HepG2 (cell line): Measurements from ENCODE around the gene FARSB. TPM values are rescaled to one million over a fixed set of nuclear protein-coding genes. Genes with fewer than 3 reads are reported as not detected.

Experiments
- CREM ChIP-seq, 2 experiments: sonication (generic) in 1 of 2; formaldehyde crosslinking in 1 of 2; IDR thresholded peaks; 2 replicates each; pipeline versions ENCODE4 v1.4.0 to v1.6.1; 2016 to 2020; ENCODE audit warnings: antibody characterized with exemption in 1 of 2, mild to moderate bottlenecking in 1 of 2, missing genetic modification reagents in 1 of 2
- IRX3 ChIP-seq: sonication (generic); formaldehyde crosslinking; IDR thresholded peaks from 2 replicates; pipeline ENCODE4 v1.8.1; 2023; ENCODE audit warnings: mild to moderate bottlenecking, low read depth, missing genetic modification reagents, borderline replicate concordance
- ISL2 ChIP-seq: sonication (generic); formaldehyde crosslinking; IDR thresholded peaks from 2 replicates; pipeline ENCODE4 v1.5.0; 2020; ENCODE audit warnings: missing genetic modification reagents
- PHF5A ChIP-seq: IDR thresholded peaks from one replicate; pipeline ENCODE4 v1.6.1; 2018; ENCODE audit warnings: low read depth, missing genetic modification reagents; ENCODE audit not compliant: unreplicated experiment
- RAD21 ChIP-seq: fragments of 450-650 bp; formaldehyde crosslinking; IDR thresholded peaks from 2 replicates; pipeline ENCODE4 v1.5.0; 2020; ENCODE audit warnings: mild to moderate bottlenecking
- RCOR2 ChIP-seq: IDR thresholded peaks from 2 replicates; pipeline ENCODE4 v1.6.1; 2016; ENCODE audit warnings: missing biosample characterization, missing genetic modification reagents
- TOPORS ChIP-seq: sonication (generic); formaldehyde crosslinking; IDR thresholded peaks from 2 replicates; pipeline ENCODE4 v1.8.0; 2023; ENCODE audit warnings: mild to moderate bottlenecking, missing genetic modification reagents
- ZMYM2 ChIP-seq: sonication (generic); formaldehyde crosslinking; IDR thresholded peaks from 2 replicates; pipeline ENCODE4 v1.8.0; 2022; ENCODE audit warnings: mild to moderate bottlenecking, missing genetic modification reagents
- ZNF124 ChIP-seq: sonication (generic); formaldehyde crosslinking; IDR thresholded peaks from 2 replicates; pipeline ENCODE4 v1.4.0; 2020; ENCODE audit warnings: missing genetic modification reagents
- ZNF432 ChIP-seq: sonication (generic); formaldehyde crosslinking; IDR thresholded peaks from 2 replicates; pipeline ENCODE4 v1.5.0; 2020; ENCODE audit warnings: missing genetic modification reagents, mild to moderate bottlenecking, borderline replicate concordance
- ZNF792 ChIP-seq: IDR thresholded peaks from 2 replicates; pipeline ENCODE4 v1.6.1; 2016
- ZNF879 ChIP-seq: sonication (generic); formaldehyde crosslinking; IDR thresholded peaks from 2 replicates; pipeline ENCODE4 v1.8.1; 2023; ENCODE audit warnings: missing genetic modification reagents
- ZSCAN31 ChIP-seq: sonication (generic); formaldehyde crosslinking; IDR thresholded peaks from 2 replicates; pipeline ENCODE4 v1.5.0; 2020; ENCODE audit warnings: low read depth, mild to moderate bottlenecking, missing genetic modification reagents
- polyA plus RNA-seq, 8 experiments: library from polyadenylated mRNA; depleted of rRNA in 3 of 8; stranded (reverse) in 7 of 8; unstranded in 1 of 8; fragments of >200 nt; fragmentation: Illumina TruSeq in 4 of 8; extraction: Trizol in 4 of 8; gene quantifications; 2 replicates each; pipeline versions ENCODE4 v1.2.1 to v1.2.3, GENCODE V29; 2011 to 2016; ENCODE audit warnings: low read depth in 4 of 8, missing spikeins in 1 of 8, mixed read lengths in 1 of 8; ENCODE audit not compliant: insufficient read depth in 1 of 8
- total RNA-seq, 5 experiments: library from RNA; depleted of rRNA; stranded (reverse); fragments of >200 nt; fragmentation: Illumina TruSeq; extraction: Trizol; gene quantifications; 2 replicates each; pipeline ENCODE4 v1.2.3, GENCODE V29; 2016; ENCODE audit warnings: low read depth in 1 of 5
- TF ChIP-seq, protein P1 (sequence below): fragments of 450-650 bp; IDR thresholded peaks from 2 replicates; pipeline ENCODE4 v1.6.1; 2017
- TF ChIP-seq, protein P2 (sequence below): sonication (generic); formaldehyde crosslinking; IDR thresholded peaks from 2 replicates; pipeline ENCODE4 v1.4.0; 2020; ENCODE audit warnings: missing genetic modification reagents, mild to moderate bottlenecking, borderline replicate concordance
- TF ChIP-seq, protein P3 (sequence below): sonication (generic); formaldehyde crosslinking; IDR thresholded peaks from 2 replicates; pipeline ENCODE4 v1.4.0; 2020; ENCODE audit warnings: mild to moderate bottlenecking, missing genetic modification reagents
- TF ChIP-seq, protein P4 (sequence below): sonication (generic); formaldehyde crosslinking; IDR thresholded peaks from 2 replicates; pipeline ENCODE4 v1.8.0; 2022; ENCODE audit warnings: missing genetic modification reagents, mild to moderate bottlenecking, inconsistent platforms, borderline replicate concordance

The FARSB gene
- total and polyA plus RNA-seq, 2 of the 13 experiments (the other 11 are each of a cell fraction or from before 2014, with no cell fraction given), result 23.3 to 45.9 TPM

DNA sequence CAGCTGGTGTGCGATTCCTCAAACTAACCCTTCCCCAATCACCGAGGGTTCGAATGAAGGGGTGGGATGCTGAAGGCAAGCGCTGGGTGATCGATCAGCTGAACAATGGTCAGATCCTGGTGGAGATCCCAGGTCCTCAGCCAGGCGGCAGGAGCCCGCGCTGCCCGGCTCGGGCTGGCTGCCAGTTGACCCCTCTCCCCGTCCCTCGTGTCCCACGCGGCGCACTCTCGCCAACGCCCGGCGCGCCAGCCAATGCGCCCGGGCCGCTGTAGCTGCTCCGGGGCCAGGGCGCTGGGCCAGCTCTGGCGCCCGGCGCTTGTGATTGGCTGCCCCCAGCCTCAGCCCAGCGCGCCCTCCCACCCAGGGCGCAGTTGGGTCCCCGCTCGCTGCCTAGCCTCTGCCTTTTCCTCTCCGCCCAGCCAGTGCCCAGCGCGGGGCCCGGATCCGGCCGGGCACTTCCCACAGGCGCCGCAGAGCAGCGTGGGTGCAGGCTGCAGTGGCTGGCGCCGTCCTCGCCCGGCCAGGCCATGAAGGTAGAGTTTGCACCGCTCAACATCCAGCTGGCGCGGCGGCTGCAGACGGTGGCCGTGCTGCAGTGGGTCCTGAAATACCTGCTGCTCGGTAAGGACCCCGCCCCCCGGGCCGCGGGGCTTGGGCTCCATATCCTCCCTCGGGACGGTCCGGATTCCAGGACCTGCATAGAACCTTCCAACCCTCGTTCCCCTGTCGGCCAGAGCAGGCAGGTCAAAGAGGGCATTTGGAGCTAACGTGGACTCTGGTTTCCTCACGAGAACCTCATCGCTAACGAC, 15.6 kb upstream of the FARSB start, which contains the start of gene MOGAT1 (continued):
- TF ChIP-seq RCOR2 (no peak), ZMYM2 (CRISPR knock-in tag) (peak; percentile 57; the same call in 1 of the 2 replicates), ZNF432 (CRISPR knock-in tag) (no peak), ZNF792 (CRISPR knock-in tag) (peak; percentile 79), CREM (IDR thresholded peaks at IDR 0.05) (no peak), CREM (CRISPR knock-in tag; IDR thresholded peaks at IDR 0.05) (no peak), ZSCAN31 (CRISPR knock-in tag) (peak; percentile 91; the same call in 1 of the 2 replicates), RAD21 (CRISPR knock-in tag) (peak; percentile 72; the same call in 1 of the 2 replicates), ZNF879 (0 out of 2 replicates have a peak, but pooled peaks have one; percentile 53), IRX3 (CRISPR knock-in tag) (peak; percentile 73), PHF5A (CRISPR knock-in tag) (no peak), TOPORS (peak; percentile 96), ZNF124 (CRISPR knock-in tag) (peak; percentile 88), ISL2 (CRISPR knock-in tag) (peak; percentile 45; the same call in 1 of the 2 replicates)
- TF ChIP-seq, protein P1, sequence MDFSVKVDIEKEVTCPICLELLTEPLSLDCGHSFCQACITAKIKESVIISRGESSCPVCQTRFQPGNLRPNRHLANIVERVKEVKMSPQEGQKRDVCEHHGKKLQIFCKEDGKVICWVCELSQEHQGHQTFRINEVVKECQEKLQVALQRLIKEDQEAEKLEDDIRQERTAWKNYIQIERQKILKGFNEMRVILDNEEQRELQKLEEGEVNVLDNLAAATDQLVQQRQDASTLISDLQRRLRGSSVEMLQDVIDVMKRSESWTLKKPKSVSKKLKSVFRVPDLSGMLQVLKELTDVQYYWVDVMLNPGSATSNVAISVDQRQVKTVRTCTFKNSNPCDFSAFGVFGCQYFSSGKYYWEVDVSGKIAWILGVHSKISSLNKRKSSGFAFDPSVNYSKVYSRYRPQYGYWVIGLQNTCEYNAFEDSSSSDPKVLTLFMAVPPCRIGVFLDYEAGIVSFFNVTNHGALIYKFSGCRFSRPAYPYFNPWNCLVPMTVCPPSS, result no peak
- TF ChIP-seq, protein P2, sequence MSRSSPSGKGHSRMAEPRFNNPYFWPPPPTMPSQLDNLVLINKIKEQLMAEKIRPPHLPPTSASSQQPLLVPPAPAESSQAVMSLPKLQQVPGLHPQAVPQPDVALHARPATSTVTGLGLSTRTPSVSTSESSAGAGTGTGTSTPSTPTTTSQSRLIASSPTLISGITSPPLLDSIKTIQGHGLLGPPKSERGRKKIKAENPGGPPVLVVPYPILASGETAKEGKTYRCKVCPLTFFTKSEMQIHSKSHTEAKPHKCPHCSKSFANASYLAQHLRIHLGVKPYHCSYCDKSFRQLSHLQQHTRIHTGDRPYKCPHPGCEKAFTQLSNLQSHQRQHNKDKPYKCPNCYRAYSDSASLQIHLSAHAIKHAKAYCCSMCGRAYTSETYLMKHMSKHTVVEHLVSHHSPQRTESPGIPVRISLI (CRISPR knock-in tag), result no peak; the same call in 1 of the 2 replicates
- TF ChIP-seq, protein P3, sequence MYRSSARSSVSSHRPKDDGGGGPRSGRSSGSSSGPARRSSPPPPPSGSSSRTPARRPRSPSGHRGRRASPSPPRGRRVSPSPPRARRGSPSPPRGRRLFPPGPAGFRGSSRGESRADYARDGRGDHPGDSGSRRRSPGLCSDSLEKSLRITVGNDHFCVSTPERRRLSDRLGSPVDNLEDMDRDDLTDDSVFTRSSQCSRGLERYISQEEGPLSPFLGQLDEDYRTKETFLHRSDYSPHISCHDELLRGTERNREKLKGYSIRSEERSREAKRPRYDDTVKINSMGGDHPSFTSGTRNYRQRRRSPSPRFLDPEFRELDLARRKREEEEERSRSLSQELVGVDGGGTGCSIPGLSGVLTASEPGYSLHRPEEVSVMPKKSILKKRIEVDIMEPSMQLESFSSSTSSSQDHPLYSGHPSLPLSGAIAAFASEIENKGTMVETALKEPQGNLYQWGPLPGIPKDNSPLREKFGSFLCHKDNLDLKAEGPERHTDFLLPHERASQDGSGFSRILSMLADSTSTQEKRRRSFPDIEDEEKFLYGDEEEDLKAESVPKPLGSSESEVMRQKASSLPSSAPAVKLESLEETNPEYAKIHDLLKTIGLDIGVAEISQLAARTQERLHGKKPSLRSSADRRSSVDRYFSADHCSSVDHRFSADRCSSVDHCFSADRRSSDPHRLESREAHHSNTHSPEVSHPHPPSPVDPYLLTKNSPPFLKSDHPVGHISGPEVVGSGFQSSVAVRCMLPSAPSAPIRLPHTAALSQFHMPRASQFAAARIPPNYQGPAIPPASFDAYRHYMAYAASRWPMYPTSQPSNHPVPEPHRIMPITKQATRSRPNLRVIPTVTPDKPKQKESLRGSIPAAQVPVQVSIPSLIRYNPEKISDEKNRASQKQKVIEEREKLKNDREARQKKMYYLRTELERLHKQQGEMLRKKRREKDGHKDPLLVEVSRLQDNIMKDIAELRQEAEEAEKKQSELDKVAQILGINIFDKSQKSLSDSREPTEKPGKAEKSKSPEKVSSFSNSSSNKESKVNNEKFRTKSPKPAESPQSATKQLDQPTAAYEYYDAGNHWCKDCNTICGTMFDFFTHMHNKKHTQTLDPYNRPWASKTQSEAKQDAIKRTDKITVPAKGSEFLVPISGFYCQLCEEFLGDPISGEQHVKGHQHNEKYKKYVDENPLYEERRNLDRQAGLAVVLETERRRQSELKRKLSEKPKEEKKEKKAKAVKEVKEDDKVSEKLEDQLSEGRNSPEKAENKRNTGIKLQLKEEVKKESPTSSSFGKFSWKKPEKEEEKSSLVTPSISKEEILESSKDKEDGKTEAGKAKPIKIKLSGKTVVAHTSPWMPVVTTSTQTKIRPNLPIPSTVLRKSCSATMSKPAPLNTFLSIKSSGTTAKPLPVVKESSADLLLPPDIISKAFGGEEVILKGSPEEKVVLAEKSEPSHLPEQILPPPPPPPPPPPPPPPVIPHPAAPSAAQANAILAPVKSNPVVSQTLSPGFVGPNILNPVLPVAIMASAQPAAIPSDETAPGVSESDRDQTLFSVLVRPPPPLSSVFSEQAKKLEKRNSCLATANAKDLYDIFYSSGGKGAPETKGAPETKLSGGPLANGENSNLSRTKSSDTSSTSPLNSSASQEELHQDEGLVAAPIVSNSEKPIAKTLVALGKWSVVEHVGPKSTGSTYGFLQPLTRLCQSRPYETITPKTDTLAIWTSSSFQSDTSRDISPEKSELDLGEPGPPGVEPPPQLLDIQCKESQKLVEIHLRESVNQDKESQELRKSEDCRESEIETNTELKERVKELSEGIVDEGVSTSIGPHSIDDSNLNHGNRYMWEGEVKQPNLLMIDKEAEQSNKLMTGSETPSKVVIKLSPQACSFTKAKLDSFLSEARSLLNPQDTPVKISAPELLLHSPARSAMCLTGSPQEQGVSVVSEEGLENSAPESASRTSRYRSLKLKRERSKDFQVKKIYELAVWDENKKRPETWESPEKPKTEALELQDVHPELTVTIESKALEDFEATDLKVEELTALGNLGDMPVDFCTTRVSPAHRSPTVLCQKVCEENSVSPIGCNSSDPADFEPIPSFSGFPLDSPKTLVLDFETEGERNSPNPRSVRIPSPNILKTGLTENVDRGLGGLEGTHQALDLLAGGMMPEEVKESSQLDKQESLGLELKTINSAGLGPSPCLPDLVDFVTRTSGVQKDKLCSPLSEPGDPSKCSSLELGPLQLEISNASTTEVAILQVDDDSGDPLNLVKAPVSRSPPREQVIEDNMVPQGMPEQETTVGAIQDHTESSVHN (CRISPR knock-in tag), result no peak; the same call in 1 of the 2 replicates
- TF ChIP-seq, protein P4, sequence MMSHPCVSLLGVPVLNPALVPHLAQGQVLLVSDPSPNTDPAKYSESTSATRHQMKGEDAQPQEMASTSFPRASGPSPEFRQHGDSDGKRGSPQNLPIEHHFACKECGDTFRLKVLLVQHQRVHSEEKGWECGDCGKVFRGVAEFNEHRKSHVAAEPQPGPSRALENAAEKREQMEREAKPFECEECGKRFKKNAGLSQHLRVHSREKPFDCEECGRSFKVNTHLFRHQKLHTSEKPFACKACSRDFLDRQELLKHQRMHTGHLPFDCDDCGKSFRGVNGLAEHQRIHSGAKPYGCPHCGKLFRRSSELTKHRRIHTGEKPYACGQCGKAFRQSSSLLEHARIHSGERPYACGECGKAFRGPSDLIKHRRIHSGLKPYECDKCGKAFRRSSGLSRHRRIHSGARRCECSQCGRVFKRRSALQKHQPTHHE, result peak; percentile 81; the same call in 1 of the 2 replicates
